GM21423 (cell line): ENCODE data around the gene PILRB.
A peak's percentile ranks its signal among the peaks of the same experiment; 100 is the strongest.
"Not testable (repeated sequence)": the region's sequence is repeated elsewhere in the genome, so short reads cannot be mapped to it uniquely, and the experiment has no call there.

Experiments used
- ATAC-seq: cut with Tn5 transposase; IDR thresholded peaks from one replicate; pipeline ENCODE4 v1.9.1; 2021; ENCODE audit warnings: mild to moderate bottlenecking, moderate library complexity; ENCODE audit not compliant: unreplicated experiment

Gene PILRB

GRCh38 chr7:100358027-100358856 lies at the start of gene PILRB:
TSS of gene PILRB (plus strand) at chr7:100358117. CDS start at chr7:100358303, 186 bp downstream.
- ATAC-seq, result no peak

- not testable (repeated sequence) for ATAC-seq
These were observed 39.6 kb upstream of the PILRB start for GRCh38 chr7:100318329-100318728.

- not testable (repeated sequence) for ATAC-seq
These were observed 36.3 kb upstream of the PILRB start for GRCh38 chr7:100321648-100322047.

GRCh38 chr7:100324194-100324593 lies 33.7 kb upstream of the PILRB start:
- not testable (repeated sequence) for ATAC-seq

- ATAC-seq, result not testable (repeated sequence)
These were observed 32.2 kb upstream of the PILRB start for GRCh38 chr7:100325671-100326070.

- not testable (repeated sequence) for ATAC-seq
These were observed 31.0 kb upstream of the PILRB start for GRCh38 chr7:100326914-100327313.

GRCh38 chr7:100335566-100336466 lies 22.1 kb upstream of the PILRB start:
- ATAC-seq, result peak; percentile 92

GRCh38 chr7:100338083-100338696 lies 19.7 kb upstream of the PILRB start:
- not testable (repeated sequence) for ATAC-seq

GRCh38 chr7:100341286-100341685 lies 16.6 kb upstream of the PILRB start:
- not testable (repeated sequence) for ATAC-seq

GRCh38 chr7:100342765-100343164 lies 15.2 kb upstream of the PILRB start:
- no peak for ATAC-seq

GRCh38 chr7:100344124-100344559 lies 13.8 kb upstream of the PILRB start:
- not testable (repeated sequence) for ATAC-seq

GRCh38 chr7:100344560-100345287 lies 13.2 kb upstream of the PILRB start:
- ATAC-seq, result peak; percentile 72

- peak; percentile 30 for ATAC-seq
These were observed 12.6 kb upstream of the PILRB start for GRCh38 chr7:100345288-100345672.

- no peak for ATAC-seq
These were observed 11.0 kb upstream of the PILRB start for GRCh38 chr7:100346921-100347320.

- ATAC-seq, result no peak
These were observed 9.1 kb upstream of the PILRB start for GRCh38 chr7:100348805-100349204.

- ATAC-seq, result no peak
These were observed 8.2 kb upstream of the PILRB start for GRCh38 chr7:100349757-100350156.

GRCh38 chr7:100351657-100352058 lies 6.3 kb upstream of the PILRB start:
- ATAC-seq, result no peak

- not testable (repeated sequence) for ATAC-seq
These were observed 5.6 kb upstream of the PILRB start for GRCh38 chr7:100352230-100352781.

- no peak for ATAC-seq
These were observed 4.8 kb upstream of the PILRB start for GRCh38 chr7:100352984-100353684.
